Measurements from ENCODE around the gene SLPI. TPM values are rescaled to one million over a fixed set of nuclear protein-coding genes. Genes with fewer than 3 reads are reported as not detected.

SLPI gene
- total RNA-seq, 3 donors from 2014 or later, result 0.63 to 0.95 (median 0.83) TPM

- no peak overlapping the region for H3K4me3 Mint-ChIP-seq
- no peak for ATAC-seq
- no peak for DNase-seq
- no peaks in the 10 kb centered on the region for H3K36me3 Mint-ChIP-seq (ENCODE audit: insufficient read depth)
- no peaks in the 10 kb centered on the region for H3K4me1 Mint-ChIP-seq (ENCODE audit: low read depth)
- H3K27me3 Mint-ChIP-seq (ENCODE audit: low read depth), result peaks cover 39% of the 10 kb centered on the region
- no peaks in the 10 kb centered on the region for H3K9me3 Mint-ChIP-seq
Measured at GRCh38 chr20:45218124-45218523, 36.2 kb downstream of the SLPI start.

- Mint-ChIP-seq H3K4me3 (no peak overlapping the region), H3K36me3 (ENCODE audit: insufficient read depth) (no peaks in the 10 kb centered on the region), H3K9me3 (no peaks in the 10 kb centered on the region), H3K4me1 (ENCODE audit: low read depth) (no peaks in the 10 kb centered on the region), H3K27me3 (ENCODE audit: low read depth) (peaks cover 27% of the 10 kb centered on the region)
- ATAC-seq (no peak), DNase-seq (no peak)
Measured at GRCh38 chr20:45212836-45213235, 41.5 kb downstream of the SLPI start.

- ATAC-seq (no peak), DNase-seq (no peak)
- Mint-ChIP-seq H3K27me3 (ENCODE audit: low read depth) (peaks cover 36% of the 10 kb centered on the region), H3K36me3 (ENCODE audit: insufficient read depth) (no peaks in the 10 kb centered on the region), H3K9me3 (no peaks in the 10 kb centered on the region), H3K4me1 (ENCODE audit: low read depth) (no peaks in the 10 kb centered on the region), H3K4me3 (no peak overlapping the region)
Measured at GRCh38 chr20:45211569-45212474, 42.5 kb downstream of the SLPI start.

GRCh38 chr20:45209924-45210323 lies 44.4 kb downstream of the SLPI start:
- Mint-ChIP-seq H3K36me3 (ENCODE audit: insufficient read depth) (peaks cover 2% of the 10 kb centered on the region), H3K4me3 (no peak overlapping the region), H3K27me3 (ENCODE audit: low read depth) (peaks cover 48% of the 10 kb centered on the region), H3K9me3 (no peaks in the 10 kb centered on the region), H3K4me1 (ENCODE audit: low read depth) (no peaks in the 10 kb centered on the region)
- ATAC-seq (no peak), DNase-seq (no peak)

GRCh38 chr20:45206725-45207124 lies 47.6 kb downstream of the SLPI start, which contains the start of gene SEMG1:
Gene SEMG1 (plus strand): TSS chr20:45207033. CDS start chr20:45207054, 21 bp downstream.
- Mint-ChIP-seq H3K4me1 (ENCODE audit: low read depth) (no peaks in the 10 kb centered on the region), H3K36me3 (ENCODE audit: insufficient read depth) (peaks cover 2% of the 10 kb centered on the region)

More at GRCh38 chr20:45206725-45207124, 47.6 kb downstream of the SLPI start, which contains the start of gene SEMG1:
- no peak for DNase-seq
- Mint-ChIP-seq H3K27me3 (ENCODE audit: low read depth) (peaks cover 48% of the 10 kb centered on the region), H3K4me3 (no peak within 1 kb of the TSS), H3K9me3 (peaks cover 10% of the 10 kb centered on the region)
- no peak for ATAC-seq

Other genes with a start within 250 kb of the SLPI start
- under 1 TPM; 0.13 to 0.37 (median 0.16) TPM for gene KCNS1, start 153.4 kb downstream of the SLPI start, total RNA-seq
- not detected for gene WFDC5, start 139.4 kb downstream of the SLPI start, total RNA-seq
- gene WFDC12, start 130.1 kb downstream of the SLPI start, total RNA-seq, result not detected
- under 1 TPM in 1 of 3 donors, not detected in 2; 0.52 TPM for gene PI3, start 79.7 kb downstream of the SLPI start, total RNA-seq
- gene SEMG1, start 47.5 kb downstream of the SLPI start, total RNA-seq, result not detected
- not detected for gene SEMG2, start 33.2 kb downstream of the SLPI start, total RNA-seq
- under 1 TPM in 2 of 3 donors, not detected in 1; 0.13 to 0.19 TPM for gene RBPJL, start 52.3 kb upstream of the SLPI start, total RNA-seq
- under 1 TPM in 2 of 3 donors, not detected in 1; 0.11 to 0.13 TPM for gene MATN4, start 53.7 kb upstream of the SLPI start, total RNA-seq
- 100 to 1,000 TPM in 2 of 3 donors, 10 to 100 TPM in 1; 94.0 to 138 (median 102) TPM for gene SDC4, start 93.9 kb upstream of the SLPI start, total RNA-seq
- gene SYS1, start 108.6 kb upstream of the SLPI start, total RNA-seq, result 10 to 100 TPM; 36.4 to 37.4 (median 36.6) TPM
- not detected for gene TP53TG5, start 123.8 kb upstream of the SLPI start, total RNA-seq
- gene DBNDD2, start 153.7 kb upstream of the SLPI start, total RNA-seq, result 10 to 100 TPM in 2 of 3 donors, 1 to 10 TPM in 1; 9.7 to 13.3 (median 12.5) TPM
- 10 to 100 TPM; 88.0 to 94.8 (median 90.9) TPM for gene PIGT, start 161.6 kb upstream of the SLPI start, total RNA-seq
- gene WFDC2, start 215.2 kb upstream of the SLPI start, total RNA-seq, result under 1 TPM; 0.34 to 0.76 (median 0.53) TPM